ENCODE measurements around the gene LRRC74A.

- no peak for TF ChIP-seq ZNF274 (IDR thresholded peaks at IDR 0.05; ENCODE audit: low read depth, low read length)
- TF ChIP-seq YY1 (IDR thresholded peaks at IDR 0.05; ENCODE audit: insufficient read depth, insufficient read length) = no peak
Measured at GRCh38 chr14:76884394-76884793, 58.2 kb downstream of the LRRC74A start.

Data from NT2/D1 (cell line).